ENCODE data around the gene ASB3.
"Not testable (repeated sequence)": the region's sequence is repeated elsewhere in the genome, so short reads cannot be mapped to it uniquely, and the experiment has no call there.

Gene ASB3

DNA sequence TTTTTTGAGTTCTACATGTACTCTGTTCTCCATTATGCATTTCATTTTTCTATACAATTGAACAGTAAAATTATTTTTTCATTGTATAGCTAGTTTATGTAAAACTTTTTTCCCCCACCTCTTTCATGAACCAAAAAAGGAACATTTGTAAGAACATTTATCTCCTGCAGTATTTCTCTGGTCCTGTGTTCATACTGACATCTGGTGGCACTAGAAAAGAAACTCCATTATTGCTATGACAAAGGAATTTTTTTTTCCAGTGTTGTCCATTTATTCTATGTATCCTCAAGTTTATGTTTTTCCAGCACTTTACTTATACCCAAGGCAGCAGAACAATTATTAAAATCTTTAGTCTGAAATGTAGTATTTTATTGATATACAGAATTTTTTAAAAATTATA is 46.6 kb downstream of the ASB3 start:
- DNase-seq (ENCODE audit: low read depth in 2 of 2, low spot score in 1 of 2) = no peak

DNA sequence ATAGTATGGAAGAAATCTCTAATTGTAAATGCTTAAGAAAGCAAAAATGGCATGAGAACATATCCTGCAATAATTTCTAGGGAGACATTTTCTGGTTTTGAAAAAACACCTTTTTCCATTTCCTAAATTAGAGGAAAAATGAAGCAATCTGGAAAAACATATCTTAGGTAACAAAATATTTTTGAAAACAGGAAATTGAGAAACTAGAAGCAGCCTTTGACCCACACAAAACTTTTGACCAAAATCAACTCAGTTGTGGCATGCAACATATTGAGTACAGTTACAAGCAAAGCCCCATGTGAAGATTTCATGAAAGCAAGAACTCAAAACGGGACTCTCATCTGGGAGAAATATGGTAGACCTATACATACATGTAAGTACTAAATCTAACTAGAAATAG is 47.7 kb downstream of the ASB3 start:
- no peak for DNase-seq (ENCODE audit: low read depth in 2 of 2, low spot score in 1 of 2)

DNA sequence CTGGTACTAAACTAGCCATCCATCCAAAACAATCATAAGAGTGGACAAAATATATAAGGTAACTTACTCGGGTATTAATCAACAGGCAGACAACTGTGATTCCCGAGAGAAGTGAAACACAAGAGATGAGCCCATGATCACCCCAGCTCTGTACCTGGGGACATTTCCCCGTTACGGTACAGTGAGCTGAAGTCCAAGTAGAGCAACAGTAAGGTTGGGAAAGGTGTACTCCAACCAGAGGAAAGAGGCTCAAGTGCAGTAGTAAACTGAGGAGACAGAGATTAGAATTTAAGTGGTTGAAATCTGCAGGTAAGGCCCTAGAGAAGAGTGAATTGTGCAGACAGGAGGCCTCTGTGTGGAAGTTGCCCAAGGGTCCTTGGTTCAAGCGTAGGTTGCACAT is 49.7 kb downstream of the ASB3 start:
- DNase-seq (ENCODE audit: low read depth in 2 of 2, low spot score in 1 of 2) = no peak

DNA sequence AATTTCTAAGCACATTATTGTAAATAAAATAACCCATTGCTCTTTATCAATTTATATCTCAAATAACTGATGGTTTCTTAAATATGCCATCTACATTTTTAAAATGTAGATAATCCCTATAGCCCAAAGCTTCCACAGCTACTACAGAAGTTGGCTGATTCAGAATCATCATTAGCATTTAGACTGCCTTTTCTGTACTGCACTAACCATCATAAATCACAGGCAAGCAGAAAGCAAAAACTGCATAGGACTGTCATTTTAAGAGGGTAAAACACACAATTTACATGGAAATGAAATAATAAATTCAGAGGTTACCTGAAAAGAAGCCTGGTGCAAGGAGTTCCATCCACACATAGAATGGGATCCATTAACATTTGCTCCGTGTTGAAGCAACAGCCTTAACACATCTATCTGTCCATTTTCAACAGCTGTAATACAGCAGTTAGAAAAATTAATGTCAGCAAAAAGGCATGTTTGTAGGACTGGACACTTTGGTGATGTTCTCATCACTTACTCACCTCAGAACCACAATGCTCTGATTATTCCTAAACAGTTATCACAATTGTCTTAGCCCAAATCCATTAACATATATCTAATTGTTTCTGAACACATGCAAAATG is 57.5 kb downstream of the ASB3 start:
- no peak for DNase-seq (ENCODE audit: low read depth in 2 of 2, low spot score in 1 of 2)

- no peak for DNase-seq (ENCODE audit: low read depth in 2 of 2, low spot score in 1 of 2)
These were observed 58.8 kb downstream of the ASB3 start for GRCh38 chr2:53727921-53728320.

GRCh38 chr2:53725662-53726061 is 61.1 kb downstream of the ASB3 start:
- no peak for DNase-seq (ENCODE audit: low read depth in 2 of 2, low spot score in 1 of 2)

GRCh38 chr2:53724536-53724935 is 62.2 kb downstream of the ASB3 start:
- DNase-seq (ENCODE audit: low read depth in 2 of 2, low spot score in 1 of 2) = no peak

GRCh38 chr2:53720944-53721343 is 65.8 kb downstream of the ASB3 start:
- DNase-seq (ENCODE audit: low read depth in 2 of 2, low spot score in 1 of 2) = not testable (repeated sequence)

DNA sequence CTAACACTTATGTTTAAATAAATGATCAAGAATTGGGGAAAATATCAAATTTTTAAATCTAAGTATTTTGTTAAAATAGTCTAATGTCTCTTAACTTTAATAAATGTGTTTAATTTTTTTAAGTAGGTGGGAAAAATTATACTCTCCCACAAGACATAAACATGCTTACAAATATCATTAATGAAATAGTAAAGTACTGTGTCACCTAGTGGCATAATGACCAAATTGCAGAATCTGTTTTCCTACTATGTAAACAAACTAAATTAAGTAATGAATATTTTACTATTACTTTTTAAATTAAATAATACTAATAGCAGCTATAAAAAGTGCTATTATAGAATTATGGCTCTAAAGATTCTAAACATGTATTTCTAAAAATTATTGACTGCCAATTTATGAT is 71.2 kb downstream of the ASB3 start:
- DNase-seq (ENCODE audit: low read depth in 2 of 2, low spot score in 1 of 2) = no peak

DNA sequence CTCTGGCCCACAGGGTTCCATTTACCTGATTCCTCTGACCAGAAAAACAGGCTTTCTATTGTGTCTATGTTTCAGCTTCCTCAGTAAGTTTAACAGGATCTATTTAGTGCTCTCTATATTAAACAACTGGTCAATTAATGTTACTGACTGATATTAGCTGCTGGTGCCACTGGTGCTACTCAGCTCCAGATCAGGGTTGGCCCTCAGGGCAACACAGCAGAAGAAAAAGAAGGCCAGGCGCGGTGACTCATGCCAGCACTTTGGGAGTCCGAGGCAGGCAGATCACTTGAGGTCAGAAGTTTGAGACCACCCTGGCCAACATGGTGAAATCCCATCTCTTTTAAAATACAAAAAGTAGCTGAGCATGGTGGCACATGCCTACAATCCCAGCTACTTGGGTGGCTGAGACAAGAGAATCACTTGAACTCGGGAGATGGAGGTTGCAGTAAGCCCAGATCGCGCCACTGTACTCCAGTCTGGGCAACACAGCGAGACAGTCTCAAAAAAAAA is 75.4 kb downstream of the ASB3 start:
- DNase-seq (ENCODE audit: low read depth in 2 of 2, low spot score in 1 of 2) = no peak

DNA sequence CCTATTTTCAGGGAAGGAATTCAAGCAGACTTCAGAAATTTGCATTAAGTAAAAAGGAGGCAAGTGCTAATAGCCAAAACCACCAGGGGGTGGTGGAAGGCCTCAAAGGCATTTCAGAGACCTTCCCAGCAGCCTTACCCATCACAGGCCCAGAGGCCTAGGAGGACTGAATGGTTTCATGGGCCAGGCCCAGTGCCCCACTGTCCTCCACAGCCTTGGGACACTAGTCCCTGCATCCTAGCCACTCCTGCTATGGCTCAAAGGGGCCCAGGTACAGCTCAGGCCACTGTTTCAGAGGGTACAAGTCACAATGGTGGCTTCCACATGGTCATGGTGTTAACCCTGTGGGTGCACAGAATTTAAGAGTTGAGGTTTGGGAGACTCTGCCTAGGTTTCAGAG is 77.8 kb downstream of the ASB3 start:
- no peak for DNase-seq (ENCODE audit: low read depth in 2 of 2, low spot score in 1 of 2)

DNA sequence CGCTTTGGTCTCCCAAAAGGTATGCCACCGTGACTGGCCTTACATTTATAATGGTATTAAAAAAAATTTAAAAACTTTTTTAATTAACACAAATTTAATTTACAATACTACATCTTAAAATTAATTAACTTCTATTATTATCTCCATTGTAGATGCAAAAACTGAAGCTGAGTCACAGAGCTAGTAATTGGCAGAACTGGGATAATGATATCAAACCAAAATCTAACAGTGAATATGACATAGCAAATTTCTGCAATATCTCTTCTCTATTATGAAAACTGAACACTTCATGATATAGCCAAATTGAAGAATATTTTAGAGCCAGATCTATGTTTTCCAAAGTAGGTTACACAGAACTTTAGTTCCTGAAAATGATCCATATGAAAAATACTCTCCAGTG is 85.5 kb downstream of the ASB3 start:
- DNase-seq (ENCODE audit: low read depth in 2 of 2, low spot score in 1 of 2) = no peak

DNA sequence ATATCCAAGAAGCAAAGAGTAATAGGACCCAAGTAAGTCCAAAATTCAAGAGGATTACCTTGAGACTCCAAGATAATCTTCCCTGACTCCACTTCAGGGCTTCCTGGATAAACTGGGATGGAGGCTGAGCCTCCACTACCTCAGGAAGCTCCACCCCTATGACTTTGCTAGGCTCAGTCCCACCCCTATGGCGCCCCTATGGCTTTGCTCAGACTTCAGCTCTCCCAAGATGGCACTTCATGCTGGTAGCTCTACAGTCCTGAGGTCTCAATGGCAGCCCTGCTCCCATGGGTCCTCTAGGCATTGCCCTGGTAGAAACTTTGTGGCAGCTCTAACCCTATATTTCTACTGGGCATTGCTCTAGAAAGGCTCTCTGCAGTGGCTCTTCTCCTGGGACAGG is 89.1 kb downstream of the ASB3 start:
- DNase-seq (ENCODE audit: low read depth in 2 of 2, low spot score in 1 of 2) = no peak

GRCh38 chr2:53697092-53697491 is 89.7 kb downstream of the ASB3 start:
- no peak for DNase-seq (ENCODE audit: low read depth in 2 of 2, low spot score in 1 of 2)

GRCh38 chr2:53695575-53695974 is 91.2 kb downstream of the ASB3 start:
- no peak for DNase-seq (ENCODE audit: low read depth in 2 of 2, low spot score in 1 of 2)

DNA sequence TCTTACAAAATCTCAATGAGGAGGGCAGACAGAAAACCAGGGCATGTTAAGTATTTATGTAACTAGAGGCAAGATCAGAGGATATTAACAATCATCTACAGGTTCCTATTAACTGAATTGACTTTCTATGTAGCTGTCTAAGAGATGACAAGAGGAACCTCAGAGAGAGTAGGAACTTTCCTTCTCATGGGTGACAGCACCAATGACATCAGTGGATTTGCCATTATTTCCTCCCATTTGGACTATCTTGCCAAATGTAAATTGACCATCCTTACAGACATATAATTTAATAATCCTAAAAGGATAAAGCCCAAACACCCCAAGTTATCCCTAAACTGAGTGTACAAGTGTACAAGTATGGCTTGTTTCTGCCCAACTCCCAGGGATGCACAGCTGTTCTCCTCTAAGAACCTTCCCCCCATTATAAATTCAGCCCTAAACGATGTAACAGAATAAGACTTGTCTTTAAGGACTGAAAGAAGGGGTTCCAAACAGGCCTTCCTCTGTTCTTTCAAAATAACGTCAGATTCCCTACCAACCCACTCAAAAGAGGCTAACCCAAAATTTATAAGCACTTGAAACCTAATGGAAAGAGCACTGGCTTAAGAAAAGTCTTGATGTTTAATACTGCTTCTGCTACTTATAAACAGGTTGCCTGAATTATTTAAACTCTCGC is 92.5 kb downstream of the ASB3 start:
- DNase-seq (ENCODE audit: low read depth in 2 of 2, low spot score in 1 of 2) = no peak

- no peak for DNase-seq (ENCODE audit: low read depth in 2 of 2, low spot score in 1 of 2)
These were observed 95.9 kb downstream of the ASB3 start for GRCh38 chr2:53690876-53691275.

DNA sequence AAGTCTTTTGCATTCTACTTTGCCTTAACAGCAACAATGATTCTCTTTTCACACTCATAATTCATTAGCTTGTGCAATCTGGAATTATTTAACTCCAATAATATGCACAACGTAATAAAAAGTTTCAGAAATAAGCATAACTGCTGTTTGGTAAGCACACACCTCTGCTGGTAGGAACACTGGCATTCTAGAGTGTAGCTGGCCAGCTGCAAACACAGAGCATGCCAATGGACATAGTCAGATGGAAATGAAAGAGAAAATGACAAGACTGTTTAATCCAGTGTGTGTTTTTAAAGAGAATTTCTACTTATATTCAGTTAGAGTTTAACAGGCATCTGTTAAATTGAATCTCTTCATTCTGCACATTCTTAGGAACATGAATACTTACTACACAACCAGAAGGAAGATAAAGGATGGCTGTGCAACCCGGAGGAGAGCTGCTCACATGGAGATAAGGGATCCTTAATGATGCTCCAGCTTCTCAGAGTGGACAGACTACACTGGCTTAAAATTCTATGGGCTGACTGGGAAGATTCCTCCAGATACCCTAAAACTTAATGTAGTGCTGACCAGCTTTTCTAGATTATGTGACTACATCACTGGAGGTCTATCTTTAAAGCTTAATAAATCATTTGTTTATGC is 113.8 kb downstream of the ASB3 start:
- no peak for DNase-seq (ENCODE audit: low read depth in 2 of 2, low spot score in 1 of 2)

DNA sequence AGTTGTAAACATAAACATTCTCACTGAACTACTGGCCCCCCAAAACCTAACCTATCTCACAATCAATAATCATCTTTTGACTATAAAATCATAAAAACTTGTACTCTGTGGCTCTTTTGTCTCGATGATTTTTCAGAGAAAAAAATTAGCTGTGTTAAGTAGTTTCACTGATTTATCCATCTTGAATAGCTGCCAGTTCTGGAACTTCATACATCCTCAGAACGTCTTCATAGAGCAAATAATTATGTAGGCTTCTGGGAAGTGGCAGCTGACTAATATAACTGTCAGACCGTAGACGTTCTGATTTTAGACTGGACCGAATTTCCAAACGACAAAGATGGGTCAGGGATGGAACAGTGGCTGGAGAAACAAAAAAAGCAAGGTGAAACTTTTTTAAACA is 116.4 kb downstream of the ASB3 start:
- DNase-seq (ENCODE audit: low read depth in 2 of 2, low spot score in 1 of 2) = no peak

- no peak for DNase-seq (ENCODE audit: low read depth in 2 of 2, low spot score in 1 of 2)
These were observed 118.1 kb downstream of the ASB3 start for GRCh38 chr2:53668624-53669026.

GRCh38 chr2:53667130-53667529 is 119.6 kb downstream of the ASB3 start:
- DNase-seq (ENCODE audit: low read depth in 2 of 2, low spot score in 1 of 2) = not testable (repeated sequence)

DNA sequence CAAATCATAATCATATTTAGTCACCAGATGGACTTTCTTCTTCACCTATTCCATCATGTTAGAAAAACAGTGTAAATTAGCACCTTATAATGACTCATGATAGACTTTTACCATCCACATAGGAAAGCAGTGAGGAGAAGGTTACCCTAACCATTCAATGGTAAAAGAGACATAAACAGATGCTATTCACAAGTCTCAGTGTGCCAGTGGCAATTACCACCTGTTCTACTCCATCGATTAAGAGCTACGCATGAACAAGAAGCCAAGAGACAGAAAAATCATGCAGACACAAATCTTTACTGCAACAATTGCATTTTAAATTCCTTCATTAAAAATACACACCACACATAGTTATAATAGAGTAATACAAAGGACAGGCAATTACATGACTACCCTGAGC is 125.9 kb downstream of the ASB3 start:
- DNase-seq (ENCODE audit: low read depth in 2 of 2, low spot score in 1 of 2) = no peak

GRCh38 chr2:53658474-53658873 is 128.3 kb downstream of the ASB3 start:
- DNase-seq (ENCODE audit: low read depth in 2 of 2, low spot score in 1 of 2) = not testable (repeated sequence)

All from stimulated activated CD8-positive, alpha-beta memory T cell treated with anti-CD3 and anti-CD28 coated beads, Interleukin-4, amount 100 ng/mL, for 1 hour (primary cell).